Transverse colon (tissue), 4 donors: ENCODE data around the gene PRKCE. TPM values are rescaled to one million over a fixed set of nuclear protein-coding genes. Genes with fewer than 3 reads are reported as not detected.

Experiments
- DNase-seq: peaks from one replicate; pipeline ENCODE4 v3.0.0-alpha.2; 2019
- H3K27ac ChIP-seq, 4 donors: fragments of 200-600 bp; sonication (generic); 2 replicates each; pipeline ENCODE4 v1.5.1; 2016 to 2018; ENCODE audit warnings: inconsistent platforms in 4 of 4
- H3K27me3 ChIP-seq: fragments of 200-600 bp; sonication (generic); 2 replicates; pipeline ENCODE4 v1.5.1; 2017; ENCODE audit warnings: inconsistent platforms
- H3K36me3 ChIP-seq, 4 donors: fragments of 200-600 bp; sonication (generic); 2 replicates each; pipeline ENCODE4 v1.5.1; 2017 to 2019; ENCODE audit warnings: inconsistent platforms in 4 of 4
- H3K4me1 ChIP-seq, 4 donors: fragments of 200-600 bp; sonication (generic); 2 replicates each; pipeline ENCODE4 v1.5.1; 2017 to 2020; ENCODE audit warnings: inconsistent platforms in 4 of 4
- H3K4me3 ChIP-seq, 4 donors: fragments of 200-600 bp; sonication (generic); 1 replicate in 1 of 4; 2 replicates in 3 of 4; pipeline versions ENCODE4 v1.5.1 to v1.6.1; 2017 to 2019; ENCODE audit warnings: inconsistent platforms in 4 of 4
- H3K9me3 ChIP-seq, 2 donors: fragments of 200-600 bp; sonication (generic); 2 replicates each; pipeline ENCODE4 v1.5.1; 2017 to 2019; ENCODE audit warnings: inconsistent platforms in 2 of 2
- EP300 ChIP-seq: sonication (generic); formaldehyde crosslinking; IDR thresholded peaks from one replicate; pipeline ENCODE4 v1.6.1; 2017; ENCODE audit warnings: antibody characterized with exemption, low read depth
- POLR2A ChIP-seq: fragments of 450-650 bp; IDR thresholded peaks from one replicate; pipeline ENCODE4 v1.6.1; 2016; ENCODE audit warnings: antibody characterized with exemption, mild to moderate bottlenecking, moderate library complexity
- POLR2AphosphoS5 ChIP-seq, 3 donors: sonication (generic); formaldehyde crosslinking; IDR thresholded peaks; one replicate each; pipeline ENCODE4 v1.6.1; 2016; ENCODE audit warnings: antibody characterized with exemption in 3 of 3
- WGBS, 2 donors: methylation state at CpG; one replicate each; pipeline ENCODE4 v1.1.5; 2018; ENCODE audit warnings: low coverage in 1 of 2; 5-methylcytosine and 5-hydroxymethylcytosine counted together
- in situ Hi-C, 4 donors: fragments of 200-750 bp; cut with MboI; loops; one replicate each; pipeline versions ENCODE4 v1.15.0 to v1.15.1; 2017; ENCODE audit warnings: low sequenced_read_pairs in 3 of 4, low pct_ligation_motif_present in 1 of 4, low pct_unique_long_range_greater_than_20kb in 1 of 4
- intact Hi-C: fragments of 100-400 bp; cut with DNase I; formaldehyde crosslinking; loops from one replicate; pipeline ENCODE4 v1.15.1; 2023; ENCODE audit warnings: low total_unique reads
- total RNA-seq, 4 donors: library from RNA; depleted of rRNA; stranded (reverse); fragments of >200 nt; gene quantifications; one replicate each; pipeline ENCODE4 v1.1.0, GENCODE V29; 2016
- TF ChIP-seq, protein P1 (sequence below), 5 experiments: fragments of 200-600 bp in 3 of 5; fragments of 450-650 bp in 2 of 5; sonication (generic) in 3 of 5; IDR thresholded peaks; 1 replicate in 2 of 5; 2 replicates in 3 of 5; pipeline ENCODE4 v1.5.1; 2016 to 2017; ENCODE audit warnings: antibody characterized with exemption in 5 of 5, inconsistent platforms in 3 of 5, mild to moderate bottlenecking in 2 of 5, moderate library complexity in 1 of 5

Gene PRKCE
- total RNA-seq, 4 donors from 2014 or later: 8.6 to 20.6 (median 11.3) TPM

- no peaks in the 10 kb centered on the region for H3K36me3 ChIP-seq
- in situ Hi-C loops: loop anchor here in 2 of 4 donors (25.0 kb wide), 1 partner anchor 342 kb away; no protein-coding TSS in a partner anchor
- TF ChIP-seq POLR2AphosphoS5 (IDR thresholded peaks at IDR 0.05) (no peak), POLR2A (no peak), EP300 (no peak)
- TF ChIP-seq, protein P1, sequence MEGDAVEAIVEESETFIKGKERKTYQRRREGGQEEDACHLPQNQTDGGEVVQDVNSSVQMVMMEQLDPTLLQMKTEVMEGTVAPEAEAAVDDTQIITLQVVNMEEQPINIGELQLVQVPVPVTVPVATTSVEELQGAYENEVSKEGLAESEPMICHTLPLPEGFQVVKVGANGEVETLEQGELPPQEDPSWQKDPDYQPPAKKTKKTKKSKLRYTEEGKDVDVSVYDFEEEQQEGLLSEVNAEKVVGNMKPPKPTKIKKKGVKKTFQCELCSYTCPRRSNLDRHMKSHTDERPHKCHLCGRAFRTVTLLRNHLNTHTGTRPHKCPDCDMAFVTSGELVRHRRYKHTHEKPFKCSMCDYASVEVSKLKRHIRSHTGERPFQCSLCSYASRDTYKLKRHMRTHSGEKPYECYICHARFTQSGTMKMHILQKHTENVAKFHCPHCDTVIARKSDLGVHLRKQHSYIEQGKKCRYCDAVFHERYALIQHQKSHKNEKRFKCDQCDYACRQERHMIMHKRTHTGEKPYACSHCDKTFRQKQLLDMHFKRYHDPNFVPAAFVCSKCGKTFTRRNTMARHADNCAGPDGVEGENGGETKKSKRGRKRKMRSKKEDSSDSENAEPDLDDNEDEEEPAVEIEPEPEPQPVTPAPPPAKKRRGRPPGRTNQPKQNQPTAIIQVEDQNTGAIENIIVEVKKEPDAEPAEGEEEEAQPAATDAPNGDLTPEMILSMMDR (IDR thresholded peaks at IDR 0.05): no peak
- no peak overlapping the region for H3K27ac ChIP-seq
- DNase-seq: no peak
- H3K9me3 ChIP-seq: no peaks in the 10 kb centered on the region
- H3K27me3 ChIP-seq: no peaks in the 10 kb centered on the region
- H3K4me1 ChIP-seq: peaks cover 0 to 9% (median 0%) of the 10 kb centered on the region in 4 donors
- H3K4me3 ChIP-seq: no peak overlapping the region
- intact Hi-C loops: no loop called here
- WGBS, 2 donors: 71 to 96% methylated on average over 1 to 2 of the region's 2 CpGs
These were observed 368.9 kb downstream of the PRKCE start for GRCh38 chr2:46020416-46020815.

DNA sequence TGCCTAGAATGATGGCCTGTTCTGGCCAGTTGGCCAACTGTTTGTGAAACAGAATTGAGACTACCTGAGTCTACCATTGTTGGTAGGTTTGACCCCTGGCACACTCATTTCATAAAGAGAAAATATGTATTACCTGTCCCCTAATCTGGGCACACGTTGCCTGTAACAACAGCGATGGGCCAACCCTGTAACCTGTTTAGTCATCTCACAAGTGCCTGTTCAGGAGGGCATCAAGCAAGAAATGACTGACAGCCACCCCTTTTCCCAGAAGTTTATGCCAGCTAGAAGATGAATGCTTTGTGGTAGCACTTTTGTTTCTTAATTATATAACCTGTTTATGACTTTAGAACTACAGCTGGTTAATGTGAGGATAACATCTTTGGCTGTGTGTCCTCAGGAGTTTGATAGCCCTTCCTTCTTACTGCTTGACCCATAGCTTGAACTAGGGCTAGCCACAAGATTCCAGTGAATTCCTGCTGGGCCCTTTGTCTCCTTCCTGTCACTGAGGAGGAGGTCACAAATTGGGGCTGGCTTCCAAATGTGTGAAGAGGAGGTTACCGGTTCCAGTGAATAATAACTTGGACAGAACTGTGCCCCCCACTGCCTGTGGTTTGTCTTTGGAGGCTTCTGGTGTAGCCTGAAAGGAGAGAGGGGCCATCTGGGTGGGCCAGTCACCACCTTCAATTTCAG, 371.8 kb downstream of the PRKCE start:
- intact Hi-C loops: no loop called here
- Histone ChIP-seq H3K9me3 (no peaks in the 10 kb centered on the region), H3K27ac (no peak overlapping the region), H3K27me3 (no peaks in the 10 kb centered on the region), H3K4me1 (peaks cover 0 to 9% (median 0%) of the 10 kb centered on the region in 4 donors), H3K4me3 (no peak overlapping the region), H3K36me3 (no peaks in the 10 kb centered on the region)
- TF ChIP-seq EP300: no peak
- no peak for TF ChIP-seq POLR2AphosphoS5 (IDR thresholded peaks at IDR 0.05)
- no peak for TF ChIP-seq POLR2A
- TF ChIP-seq, protein P1 (IDR thresholded peaks at IDR 0.05): no peak
- in situ Hi-C loops: loop anchor here in 2 of 4 donors (25.0 kb wide), 1 partner anchor 339 kb away; no protein-coding TSS in a partner anchor
- 80% methylated on average over 3 of the region's 3 CpGs; no CpG with 5 or more reads in 1 of the 2 donors for WGBS, 2 donors
- no peak for DNase-seq

DNA sequence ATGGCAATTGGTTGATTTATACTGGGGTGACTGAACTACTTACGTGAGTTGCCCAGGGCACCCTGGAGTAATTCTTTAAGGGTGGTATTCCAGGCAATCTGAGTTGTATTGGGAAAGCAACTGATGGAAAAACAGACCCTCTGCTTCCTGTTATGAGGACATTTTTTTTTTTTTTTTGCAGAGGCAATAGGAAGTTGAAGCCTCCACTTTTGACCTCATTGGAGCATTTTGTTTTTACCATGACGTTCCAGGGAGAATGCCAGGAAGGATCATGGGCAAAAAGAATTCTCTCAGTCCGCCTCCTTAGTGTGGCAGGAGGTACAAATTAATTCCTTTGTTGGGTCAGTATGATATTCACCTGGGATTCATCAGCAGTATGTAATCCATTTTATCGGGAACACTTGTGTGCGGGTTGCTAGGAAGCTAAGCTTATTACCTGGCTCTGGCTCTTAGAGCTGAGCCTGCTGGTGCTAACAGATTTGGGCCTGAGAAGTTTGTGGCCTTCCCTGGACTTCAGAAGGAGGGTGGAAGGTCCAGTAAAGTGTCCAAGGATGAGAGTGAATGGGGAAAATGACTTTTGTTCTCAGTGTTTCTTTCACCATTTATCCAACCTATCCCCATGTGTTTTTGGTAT, 372.8 kb downstream of the PRKCE start:
- TF ChIP-seq, protein P1 (IDR thresholded peaks at IDR 0.05): no peak
- TF ChIP-seq POLR2AphosphoS5 (IDR thresholded peaks at IDR 0.05): no peak
- no peak for TF ChIP-seq POLR2A
- no peak for TF ChIP-seq EP300
- in situ Hi-C loops (loop anchor here in 2 of 4 donors (25.0 kb wide), 1 partner anchor 338 kb away; no protein-coding TSS in a partner anchor), intact Hi-C loops (no loop called here)
- no peak for DNase-seq
- WGBS, 2 donors: 86 to 90% methylated on average over 2 to 5 of the region's 5 CpGs
- Histone ChIP-seq H3K36me3 (no peaks in the 10 kb centered on the region), H3K27ac (no peak overlapping the region), H3K27me3 (no peaks in the 10 kb centered on the region), H3K4me1 (peaks cover 0 to 9% (median 0%) of the 10 kb centered on the region in 4 donors), H3K4me3 (no peak overlapping the region), H3K9me3 (no peaks in the 10 kb centered on the region)

GRCh38 chr2:46025081-46025480, 373.6 kb downstream of the PRKCE start:
- intact Hi-C loops: no loop called here
- Histone ChIP-seq H3K9me3 (no peaks in the 10 kb centered on the region), H3K27me3 (no peaks in the 10 kb centered on the region), H3K27ac (no peak overlapping the region), H3K36me3 (no peaks in the 10 kb centered on the region), H3K4me1 (peaks cover 0 to 14% (median 0%) of the 10 kb centered on the region in 4 donors), H3K4me3 (no peak overlapping the region)
- in situ Hi-C loops: loop anchor here in 1 of 4 donors (25.0 kb wide), 1 partner anchor 612 kb away; no protein-coding TSS in a partner anchor
- WGBS, 2 donors: 16 to 43% methylated on average over 5 to 6 of the region's 6 CpGs
- no peak for TF ChIP-seq EP300
- TF ChIP-seq, protein P1 (IDR thresholded peaks at IDR 0.05): no peak
- no peak for TF ChIP-seq POLR2A
- no peak for TF ChIP-seq POLR2AphosphoS5 (IDR thresholded peaks at IDR 0.05)
- no peak for DNase-seq
